ENCODE results near the gene PRUNE2.
"Not testable (repeated sequence)": the region's sequence is repeated elsewhere in the genome, so short reads cannot be mapped to it uniquely, and the experiment has no call there.

Gene PRUNE2

GRCh38 chr9:76905791-76906646 is at the start of gene PRUNE2:
Gene PRUNE2, minus strand, starts transcription at chr9:76906114. Its CDS starts 151 bp downstream, at chr9:76905963.
- DNase-seq (ENCODE audit: low spot score) = peak; percentile 58

- not testable (repeated sequence) for DNase-seq (ENCODE audit: low spot score)
Measured at GRCh38 chr9:76955406-76955805, 49.5 kb upstream of the PRUNE2 start.

GRCh38 chr9:76949865-76950264 is 44.0 kb upstream of the PRUNE2 start:
- no peak for DNase-seq (ENCODE audit: low spot score)

- no peak for DNase-seq (ENCODE audit: low spot score)
Measured at GRCh38 chr9:76944011-76944410, 38.1 kb upstream of the PRUNE2 start.

- no peak for DNase-seq (ENCODE audit: low spot score)
Measured at GRCh38 chr9:76943054-76943453, 37.1 kb upstream of the PRUNE2 start.

- no peak for DNase-seq (ENCODE audit: low spot score)
Measured at GRCh38 chr9:76932757-76933156, 26.8 kb upstream of the PRUNE2 start.

- no peak for DNase-seq (ENCODE audit: low spot score)
Measured at GRCh38 chr9:76932265-76932664, 26.4 kb upstream of the PRUNE2 start.

GRCh38 chr9:76927540-76928240 is 21.8 kb upstream of the PRUNE2 start:
- no peak for DNase-seq (ENCODE audit: low spot score)

GRCh38 chr9:76926846-76927245 is 20.9 kb upstream of the PRUNE2 start:
- DNase-seq (ENCODE audit: low spot score) = no peak

GRCh38 chr9:76926324-76926741 is 20.4 kb upstream of the PRUNE2 start:
- DNase-seq (ENCODE audit: low spot score) = no peak

- DNase-seq (ENCODE audit: low spot score) = no peak
Measured at GRCh38 chr9:76921165-76921564, 15.3 kb upstream of the PRUNE2 start.

- no peak for DNase-seq (ENCODE audit: low spot score)
Measured at GRCh38 chr9:76917299-76917698, 11.4 kb upstream of the PRUNE2 start.

GRCh38 chr9:76916231-76916630 is 10.3 kb upstream of the PRUNE2 start:
- no peak for DNase-seq (ENCODE audit: low spot score)

GRCh38 chr9:76913467-76913866 is 7.6 kb upstream of the PRUNE2 start:
- DNase-seq (ENCODE audit: low spot score) = no peak

GRCh38 chr9:76912636-76913275 is 6.8 kb upstream of the PRUNE2 start:
- no peak for DNase-seq (ENCODE audit: low spot score)

- no peak for DNase-seq (ENCODE audit: low spot score)
Measured at GRCh38 chr9:76911971-76912370, 6.1 kb upstream of the PRUNE2 start.

GRCh38 chr9:76910861-76911260 is 4.9 kb upstream of the PRUNE2 start:
- DNase-seq (ENCODE audit: low spot score) = no peak

- no peak for DNase-seq (ENCODE audit: low spot score)
Measured at GRCh38 chr9:76906647-76906975, 697 bp upstream of the PRUNE2 start.

- no peak for DNase-seq (ENCODE audit: low spot score)
Measured at GRCh38 chr9:76904661-76905457, 1.1 kb downstream of the PRUNE2 start.

- DNase-seq (ENCODE audit: low spot score) = no peak
Measured at GRCh38 chr9:76902395-76902794, 3.5 kb downstream of the PRUNE2 start.

- DNase-seq (ENCODE audit: low spot score) = no peak
Measured at GRCh38 chr9:76901801-76902200, 4.1 kb downstream of the PRUNE2 start.

GRCh38 chr9:76900884-76901440 is 5.0 kb downstream of the PRUNE2 start:
- DNase-seq (ENCODE audit: low spot score) = no peak
